SK-N-SH (cell line): ENCODE data around the gene DHRSX. TPM values are rescaled to one million over a fixed set of nuclear protein-coding genes. Genes with fewer than 3 reads are reported as not detected.

ENCODE experiments used
- CTCF ChIA-PET: fragments of 300-600, 350-600 bp; formaldehyde crosslinking; extraction: SDS; loops from one replicate; lab custom pipeline; 2021; lab: Yijun Ruan, JAX
- POLR2A ChIA-PET: fragments of 350-600 bp; sonication (Branson Sonifier 250); formaldehyde crosslinking; extraction: SDS; loops from one replicate; lab custom pipeline; 2020; ENCODE audit warnings: antibody characterized with exemption, inconsistent platforms; lab: Yijun Ruan, JAX
- DNase-seq: peaks from one replicate; pipeline ENCODE4 v3.0.0; 2012
- H2AFZ ChIP-seq: fragments of 200-600 bp; sonication (generic); 2 replicates; pipeline ENCODE4 v1.8.1; 2016; ENCODE audit warnings: antibody characterized with exemption, mild to moderate bottlenecking, low read depth
- H3F3A ChIP-seq: fragments of 200-600 bp; sonication (generic); replicated peaks from 2 replicates; pipeline ENCODE3; 2016; ENCODE audit warnings: antibody characterized with exemption, mild to moderate bottlenecking; ENCODE audit not compliant: insufficient read depth
- H3K27ac ChIP-seq, 2 experiments: fragments of 200-500 bp in 1 of 2; fragments of 200-600 bp in 1 of 2; sonication (Bioruptor generic) in 1 of 2; sonication (generic), shearing (Covaris generic) in 1 of 2; 2 replicates each; pipeline versions ENCODE4 v1.5.1 to v1.6.1; 2014 to 2016; ENCODE audit warnings: low read depth in 2 of 2, inconsistent platforms in 1 of 2, low read length in 1 of 2, mild to moderate bottlenecking in 1 of 2, mixed read lengths in 1 of 2
- H3K27me3 ChIP-seq: fragments of 200-600 bp; sonication (generic), shearing (Covaris generic); 2 replicates; pipeline ENCODE4 v1.6.1; 2016; ENCODE audit warnings: mixed run types; ENCODE audit not compliant: insufficient read depth
- H3K36me3 ChIP-seq, 2 experiments: fragments of 200-500 bp in 1 of 2; fragments of 200-600 bp in 1 of 2; sonication (Bioruptor generic) in 1 of 2; sonication (generic) in 1 of 2; replicated peaks in 1 of 2; 2 replicates each; pipeline versions ENCODE3 to v1.5.1; 2014 to 2016; ENCODE audit warnings: low read length in 1 of 2, mild to moderate bottlenecking in 1 of 2; ENCODE audit not compliant: insufficient read depth in 2 of 2, control insufficient read depth in 1 of 2
- H3K4me1 ChIP-seq, 2 experiments: fragments of 200-500 bp in 1 of 2; fragments of 200-600 bp in 1 of 2; sonication (Bioruptor generic) in 1 of 2; sonication (generic), shearing (Covaris generic) in 1 of 2; 2 replicates each; pipeline versions ENCODE4 v1.5.1 to v1.6.1; 2014 to 2016; ENCODE audit warnings: low read depth in 1 of 2, low read length in 1 of 2, mixed run types in 1 of 2; ENCODE audit not compliant: insufficient read depth in 2 of 2, control insufficient read depth in 1 of 2
- H3K4me2 ChIP-seq: fragments of 200-600 bp; sonication (generic), shearing (Covaris generic); 2 replicates; pipeline ENCODE4 v1.6.1; 2017; ENCODE audit warnings: mixed run types
- H3K4me3 ChIP-seq, 2 experiments: fragments of 200-500 bp in 1 of 2; fragments of 200-600 bp in 1 of 2; sonication (Bioruptor generic) in 1 of 2; sonication (generic), shearing (Covaris generic) in 1 of 2; 2 replicates each; pipeline versions ENCODE4 v1.5.1 to v1.8.1; 2014 to 2016; ENCODE audit warnings: low read depth in 2 of 2, inconsistent platforms in 1 of 2, low read length in 1 of 2, mild to moderate bottlenecking in 1 of 2, mixed read lengths in 1 of 2, moderate library complexity in 1 of 2
- H3K79me2 ChIP-seq: fragments of 200-600 bp; sonication (generic); 2 replicates; pipeline ENCODE4 v1.8.1; 2017; ENCODE audit warnings: mild to moderate bottlenecking; ENCODE audit not compliant: insufficient read depth
- H3K9ac ChIP-seq: fragments of 200-600 bp; sonication (generic); 2 replicates; pipeline ENCODE4 v1.6.1; 2017; ENCODE audit warnings: mixed run types
- H3K9me2 ChIP-seq: fragments of 200-600 bp; sonication (generic); 2 replicates; pipeline ENCODE4 v1.6.1; 2017; ENCODE audit warnings: mixed run types
- H3K9me3 ChIP-seq: fragments of 200-600 bp; sonication (generic); 2 replicates; pipeline ENCODE4 v1.6.1; 2017; ENCODE audit warnings: mixed run types, mild to moderate bottlenecking, moderate library complexity
- H4K20me1 ChIP-seq: fragments of 200-600 bp; sonication (generic); 2 replicates; pipeline ENCODE4 v1.6.1; 2017; ENCODE audit warnings: mild to moderate bottlenecking, mixed run types; ENCODE audit not compliant: insufficient read depth
- EZH2phosphoT487 ChIP-seq: fragments of 200-600 bp; sonication (generic); IDR thresholded peaks from 2 replicates; pipeline ENCODE4 v1.6.1; 2017; ENCODE audit warnings: low read depth, mixed run types, mild to moderate bottlenecking, antibody characterized with exemption, moderate library complexity, borderline replicate concordance
- FOSL2 ChIP-seq: IDR thresholded peaks from 2 replicates; pipeline ENCODE4 v1.4.0; 2012; ENCODE audit warnings: low read depth, mild to moderate bottlenecking, moderate library complexity, borderline replicate concordance
- FOXJ3 ChIP-seq: sonication (generic); formaldehyde crosslinking; IDR thresholded peaks from 2 replicates; pipeline ENCODE4 v1.5.1; 2020; ENCODE audit warnings: mild to moderate bottlenecking, missing genetic modification reagents
- FOXM1 ChIP-seq: IDR thresholded peaks from 2 replicates; pipeline ENCODE4 v1.4.0; 2012; ENCODE audit warnings: low read depth, mild to moderate bottlenecking
- GABPA ChIP-seq: IDR thresholded peaks from 2 replicates; pipeline ENCODE4 v1.4.0; 2012; ENCODE audit warnings: low read depth, mild to moderate bottlenecking
- GATA2 ChIP-seq: sonication (generic); formaldehyde crosslinking; IDR thresholded peaks from 2 replicates; pipeline ENCODE4 v1.5.0; 2020; ENCODE audit warnings: mild to moderate bottlenecking, missing genetic modification reagents
- PBX3 ChIP-seq: IDR thresholded peaks from 2 replicates; pipeline ENCODE4; 2012
- ZBTB33 ChIP-seq: IDR thresholded peaks from 2 replicates; pipeline ENCODE4 v1.4.0; 2012; ENCODE audit warnings: low read depth, borderline replicate concordance
- WGBS: methylation state at CpG from one replicate; pipeline ENCODE4 v1.1.6; 2017; ENCODE audit warnings: low lambda C conversion rate; 5-methylcytosine and 5-hydroxymethylcytosine counted together
- polyA plus RNA-seq, 3 experiments: library from polyadenylated mRNA; depleted of rRNA; stranded (reverse); fragments of >200 nt; gene quantifications; 2 replicates each; pipeline ENCODE4 v1.2.3, GENCODE V29; 2012

DHRSX gene
- polyA plus RNA-seq, 1 of the 3 experiments (the other 2 are of a cell fraction): 34.3 TPM

- no peaks in the 10 kb centered on the region for H3K9me2 ChIP-seq
- H3K4me1 ChIP-seq: peaks cover 23 to 24% of the 10 kb centered on the region in 2 experiments; a peak in 3 of 4 replicates
- H3F3A ChIP-seq: peaks cover 2% of the 10 kb centered on the region
- no peaks in the 10 kb centered on the region; the same call in 1 of the 2 replicates for H3K9me3 ChIP-seq
- H3K79me2 ChIP-seq: peaks cover 94% of the 10 kb centered on the region
- WGBS: 95% methylated on average over 14 of the region's 14 CpGs
- H3K36me3 ChIP-seq: peaks cover 13 to 19% of the 10 kb centered on the region in 2 experiments
- ChIA-PET CTCF (no interaction called here), POLR2A (no interaction called here)
- no peak overlapping the region for H3K27ac ChIP-seq
- DNase-seq: no peak
- no peak overlapping the region for H3K4me3 ChIP-seq
- H3K27me3 ChIP-seq: no peaks in the 10 kb centered on the region
- TF ChIP-seq PBX3 (no peak), EZH2phosphoT487 (no peak), FOSL2 (no peak)
- H2AFZ ChIP-seq: no peak overlapping the region
- H3K9ac ChIP-seq: no peak overlapping the region
- peaks cover 15% of the 10 kb centered on the region for H4K20me1 ChIP-seq
- no peak overlapping the region for H3K4me2 ChIP-seq
Observed at GRCh38 chrX:2495595-2495994, 5.2 kb downstream of the DHRSX start.

DNA sequence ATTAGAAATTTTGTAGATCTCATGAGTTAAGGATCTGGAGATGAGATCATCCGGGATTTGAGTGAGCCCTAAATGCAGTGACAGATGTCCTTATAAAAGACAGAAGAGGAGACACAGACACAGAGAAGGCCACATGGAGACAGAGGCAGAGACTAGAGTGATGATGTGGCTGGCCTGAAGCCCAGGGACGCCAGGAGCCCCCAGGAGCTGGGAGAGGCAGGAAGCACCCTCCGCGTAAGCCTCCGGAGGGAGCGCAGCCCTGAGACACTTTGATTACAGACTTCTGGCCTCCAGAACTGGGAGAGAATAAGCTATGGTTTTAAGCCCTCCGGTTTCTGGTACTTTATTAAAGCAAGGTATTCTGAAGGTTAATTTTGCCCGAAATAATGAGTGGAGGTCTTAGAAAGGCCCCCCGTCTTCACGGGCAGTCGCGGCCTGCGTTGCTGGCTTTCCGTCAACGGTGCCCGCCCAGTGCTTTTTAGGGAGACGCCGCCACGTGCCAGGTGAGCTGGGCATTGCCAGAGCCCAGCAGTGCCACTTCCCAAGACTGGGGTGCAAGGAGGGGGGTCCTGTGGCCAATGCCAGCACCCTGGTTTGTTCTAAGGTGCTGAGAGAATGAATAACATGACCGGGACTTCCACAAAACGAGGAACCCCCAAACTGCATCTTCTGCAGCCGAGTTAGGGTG is 8.1 kb downstream of the DHRSX start:
- H3K9me3 ChIP-seq: no peaks in the 10 kb centered on the region; the same call in 1 of the 2 replicates
- H3K9me2 ChIP-seq: no peaks in the 10 kb centered on the region
- POLR2A ChIA-PET: no interaction called here
- peaks cover 15% of the 10 kb centered on the region for H4K20me1 ChIP-seq
- peaks cover 2% of the 10 kb centered on the region for H3F3A ChIP-seq
- H3K27me3 ChIP-seq: no peaks in the 10 kb centered on the region
- H3K4me2 ChIP-seq: no peak overlapping the region
- H3K27ac ChIP-seq: peak overlapping the region in 1 of 2 experiments; percentile 22; a peak in 1 of 4 replicates
- no peak for DNase-seq
- H3K79me2 ChIP-seq: peaks cover 78% of the 10 kb centered on the region
- no peak overlapping the region for H3K4me3 ChIP-seq
- peaks cover 5 to 7% of the 10 kb centered on the region in 2 experiments; a peak in 1 of 4 replicates for H3K4me1 ChIP-seq
- H2AFZ ChIP-seq: no peak overlapping the region
- CTCF ChIA-PET: no interaction called here
- H3K36me3 ChIP-seq: peaks cover 23 to 38% of the 10 kb centered on the region in 2 experiments
- WGBS: 89% methylated on average over 21 of the region's 22 CpGs
- TF ChIP-seq FOXM1 (no peak), PBX3 (no peak), ZBTB33 (no peak), FOSL2 (no peak), GATA2 (CRISPR knock-in tag) (no peak), GABPA (no peak), FOXJ3 (CRISPR knock-in tag) (no peak)
- no peak overlapping the region for H3K9ac ChIP-seq
